Naive thymus-derived CD8-positive, alpha-beta T cell (primary cell): ENCODE measurements around the gene MRPL10. TPM values are rescaled to one million over a fixed set of nuclear protein-coding genes. Genes with fewer than 3 reads are reported as not detected.

Experiments used
- ATAC-seq, 2 donors: fragments of 150-1000 bp; cut with Tn5 transposase in 1 of 2; sonication (Bioruptor Pico), chemical (Tn5 transposase) in 1 of 2; 1 replicate in 1 of 2; 2 replicates in 1 of 2; pipeline ENCODE4 v1.10.0; 2021; ENCODE audit warnings: mild to moderate bottlenecking in 2 of 2, moderate library complexity in 2 of 2
- POLR2A ChIA-PET: fragments of 350-600 bp; sonication (Branson Sonifier 250); formaldehyde crosslinking; loops from one replicate; lab custom pipeline; 2021; ENCODE audit warnings: antibody characterized with exemption; lab: Charles Lee
- DNase-seq, 10 donors: peaks; one replicate each; pipeline versions ENCODE4 v3.0.0 to v3.0.0-alpha.2; 2020 to 2022
- H3K27ac Mint-ChIP-seq, 10 donors: one replicate each; pipeline ENCODE4 v1.8.0; 2020 to 2022; ENCODE audit warnings: mild to moderate bottlenecking in 10 of 10, mixed read lengths in 10 of 10, moderate library complexity in 4 of 10, inconsistent platforms in 1 of 10
- H3K27me3 Mint-ChIP-seq, 5 donors: one replicate each; pipeline ENCODE4 v1.8.0; 2021 to 2022; ENCODE audit warnings: mixed read lengths in 5 of 5
- H3K36me3 Mint-ChIP-seq, 3 donors: one replicate each; pipeline ENCODE4 v1.8.0; 2020 to 2022; ENCODE audit warnings: mixed read lengths in 3 of 3, mild to moderate bottlenecking in 2 of 3, inconsistent platforms in 1 of 3
- H3K4me1 Mint-ChIP-seq, 4 donors: one replicate each; pipeline ENCODE4 v1.8.0; 2021 to 2022; ENCODE audit warnings: mixed read lengths in 4 of 4
- H3K4me3 Mint-ChIP-seq, 10 donors: one replicate each; pipeline ENCODE4 v1.8.0; 2020 to 2022; ENCODE audit warnings: mild to moderate bottlenecking in 10 of 10, mixed read lengths in 10 of 10, moderate library complexity in 6 of 10, inconsistent platforms in 1 of 10
- H3K9me3 Mint-ChIP-seq, 9 donors: one replicate each; pipeline ENCODE4 v1.8.0; 2020 to 2022; ENCODE audit warnings: mixed read lengths in 9 of 9, mild to moderate bottlenecking in 3 of 9, inconsistent platforms in 1 of 9, moderate library complexity in 1 of 9
- polyA plus RNA-seq, 3 donors: library from polyadenylated mRNA; unstranded; fragments of 300-500 nt; fragmentation: Illumina TruSeq; gene quantifications; one replicate each; pipeline ENCODE4 v1.2.3, GENCODE V29; 2021
- total RNA-seq, 8 experiments: library from RNA in 2 of 8; stranded (reverse) in 2 of 8; gene quantifications; one replicate each; pipeline ENCODE4 v1.2.3 and lab custom pipeline; 2021 to 2026

The MRPL10 gene
- total and polyA plus RNA-seq, 5 experiments from 2014 or later, result 38.2 to 68.5 (median 38.3) TPM

DNA sequence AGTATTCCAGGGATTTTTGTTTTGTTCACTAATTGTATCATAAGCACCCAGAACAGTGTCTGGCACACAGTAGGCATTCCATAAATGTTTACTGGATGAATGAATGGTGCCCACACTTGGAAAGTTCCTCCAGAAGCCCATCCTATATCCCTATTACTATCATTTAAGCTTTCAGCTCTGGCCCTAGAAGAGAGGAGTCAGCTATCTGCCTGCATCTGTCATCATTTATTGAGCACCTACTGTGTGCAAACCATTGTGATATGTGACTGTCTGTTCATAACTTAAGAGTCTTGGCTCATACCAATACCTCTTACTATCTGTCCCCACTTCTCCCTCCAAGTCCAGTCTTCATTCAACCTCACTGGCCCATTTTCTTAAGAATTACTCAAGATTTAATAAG is 39.7 kb upstream of the MRPL10 start:
- POLR2A ChIA-PET, result no interaction called here
- Mint-ChIP-seq H3K27ac (peak overlapping the region in 1 of 10 donors; percentile 46), H3K4me3 (no peak overlapping the region), H3K9me3 (no peaks in the 10 kb centered on the region), H3K27me3 (peaks cover 17 to 64% (median 43%) of the 10 kb centered on the region in 5 donors), H3K4me1 (peaks cover 0 to 4% (median under 1%) of the 10 kb centered on the region in 4 donors), H3K36me3 (no peaks in the 10 kb centered on the region)
- no peak for DNase-seq
- no peak for ATAC-seq

GRCh38 chr17:47870056-47870455 is 38.7 kb upstream of the MRPL10 start:
- H3K27ac Mint-ChIP-seq, result peak overlapping the region in 2 of 10 donors; percentile 5 to 56
- POLR2A ChIA-PET, result interaction anchor here (1.3 kb wide), 1 partner anchor 25 kb away, joined by 4 read pairs; no protein-coding TSS in a partner anchor
- H3K36me3 Mint-ChIP-seq, result no peaks in the 10 kb centered on the region
- DNase-seq, result no peak
- no peaks in the 10 kb centered on the region for H3K9me3 Mint-ChIP-seq
- no peak for ATAC-seq
- H3K4me1 Mint-ChIP-seq, result peaks cover 0 to 5% (median 2%) of the 10 kb centered on the region in 4 donors
- H3K4me3 Mint-ChIP-seq, result no peak overlapping the region
- H3K27me3 Mint-ChIP-seq, result peaks cover 12 to 55% (median 35%) of the 10 kb centered on the region in 5 donors

GRCh38 chr17:47869114-47869513 is 37.8 kb upstream of the MRPL10 start:
- Mint-ChIP-seq H3K4me3 (no peak overlapping the region), H3K27ac (peak overlapping the region in 1 of 10 donors; percentile 24), H3K4me1 (peaks cover 0 to 10% (median 2%) of the 10 kb centered on the region in 4 donors), H3K36me3 (no peaks in the 10 kb centered on the region), H3K9me3 (no peaks in the 10 kb centered on the region), H3K27me3 (peaks cover 11 to 46% (median 31%) of the 10 kb centered on the region in 5 donors)
- ATAC-seq (no peak), DNase-seq (no peak)
- POLR2A ChIA-PET, result interaction anchor here (0.6 to 1.3 kb wide), 2 partner anchors 11 to 26 kb away, joined by 4 read pairs; no protein-coding TSS in a partner anchor

DNA sequence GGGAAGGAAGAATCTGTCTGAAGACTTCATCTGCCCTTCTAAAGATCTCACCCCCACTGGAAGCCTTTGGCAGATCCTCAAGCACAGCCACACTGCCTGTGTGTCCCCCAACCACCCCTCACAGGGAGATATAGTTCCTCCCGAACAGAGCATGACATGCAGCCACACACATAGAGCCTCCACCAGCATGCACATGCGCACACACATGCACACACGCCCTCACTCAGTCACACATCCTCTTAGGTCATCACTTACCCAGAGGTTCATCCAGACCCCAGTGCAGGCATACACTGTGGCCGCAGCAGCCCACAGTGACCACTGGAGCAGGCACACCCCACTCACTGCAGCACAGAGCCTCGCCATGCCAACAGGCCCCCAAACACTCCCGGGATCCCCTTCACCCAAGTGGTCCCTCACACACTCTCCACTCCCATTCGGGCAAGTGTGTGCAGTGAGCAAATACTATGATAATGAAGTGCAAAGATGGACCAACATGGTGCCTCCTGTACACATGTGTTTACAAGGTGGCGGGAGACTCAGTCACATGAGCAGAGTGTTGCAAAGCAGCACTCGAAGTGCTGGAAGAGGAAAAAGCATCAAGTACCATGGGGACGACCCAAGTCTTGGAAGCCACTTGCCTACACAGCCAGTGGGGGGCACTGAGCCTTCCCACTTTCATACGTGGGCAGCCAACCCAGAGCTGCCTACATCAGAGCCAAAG is 36.6 kb upstream of the MRPL10 start:
- DNase-seq (no peak), ATAC-seq (no peak)
- Mint-ChIP-seq H3K27ac (peak overlapping the region in 1 of 10 donors; percentile 89), H3K4me3 (no peak overlapping the region), H3K9me3 (no peaks in the 10 kb centered on the region), H3K4me1 (peaks cover 0 to 12% (median 3%) of the 10 kb centered on the region in 4 donors), H3K27me3 (peaks cover 8 to 37% (median 24%) of the 10 kb centered on the region in 5 donors), H3K36me3 (no peaks in the 10 kb centered on the region)
- POLR2A ChIA-PET, result no interaction called here

DNA sequence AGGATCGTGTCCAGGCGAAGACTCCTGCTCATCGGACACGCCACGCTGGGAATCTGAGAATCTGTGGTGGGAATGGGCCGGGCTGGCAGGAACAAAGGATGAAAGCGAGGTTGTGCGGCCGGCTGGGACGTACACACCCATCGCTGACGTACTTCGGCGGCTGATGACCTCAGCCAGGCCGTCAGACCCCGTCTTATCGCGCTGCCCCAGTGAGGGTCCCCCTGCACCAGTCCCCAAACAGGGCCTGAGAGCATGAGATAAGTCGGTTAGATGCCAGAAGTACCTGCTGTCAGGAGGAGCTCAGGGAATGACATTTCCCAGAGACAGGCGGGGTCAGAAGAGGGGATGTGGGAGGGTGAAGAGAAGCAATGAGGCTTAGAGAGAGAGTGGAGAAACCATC is 35.6 kb upstream of the MRPL10 start:
- Mint-ChIP-seq H3K27me3 (peaks cover 7 to 28% (median 22%) of the 10 kb centered on the region in 5 donors), H3K36me3 (no peaks in the 10 kb centered on the region), H3K27ac (no peak overlapping the region), H3K9me3 (no peaks in the 10 kb centered on the region), H3K4me1 (peaks cover 0 to 15% (median 3%) of the 10 kb centered on the region in 4 donors), H3K4me3 (no peak overlapping the region)
- POLR2A ChIA-PET, result no interaction called here
- ATAC-seq (no peak), DNase-seq (no peak)

GRCh38 chr17:47864791-47865216 is 33.5 kb upstream of the MRPL10 start:
- H3K27ac Mint-ChIP-seq, result peak overlapping the region in 2 of 10 donors; percentile 41 to 60
- DNase-seq, result no peak
- peaks cover 0 to 15% (median 2%) of the 10 kb centered on the region in 4 donors for H3K4me1 Mint-ChIP-seq
- no peak for ATAC-seq
- no peaks in the 10 kb centered on the region for H3K36me3 Mint-ChIP-seq
- POLR2A ChIA-PET, result interaction anchor here (0.5 to 2.3 kb wide), 2 partner anchors 12 to 31 kb away, joined by 4 to 7 read pairs; partner anchors contain the start of gene SP2
- peaks cover 2 to 14% (median 11%) of the 10 kb centered on the region in 5 donors for H3K27me3 Mint-ChIP-seq
- H3K4me3 Mint-ChIP-seq, result peak overlapping the region in 1 of 10 donors; percentile 30
- H3K9me3 Mint-ChIP-seq, result no peaks in the 10 kb centered on the region

DNA sequence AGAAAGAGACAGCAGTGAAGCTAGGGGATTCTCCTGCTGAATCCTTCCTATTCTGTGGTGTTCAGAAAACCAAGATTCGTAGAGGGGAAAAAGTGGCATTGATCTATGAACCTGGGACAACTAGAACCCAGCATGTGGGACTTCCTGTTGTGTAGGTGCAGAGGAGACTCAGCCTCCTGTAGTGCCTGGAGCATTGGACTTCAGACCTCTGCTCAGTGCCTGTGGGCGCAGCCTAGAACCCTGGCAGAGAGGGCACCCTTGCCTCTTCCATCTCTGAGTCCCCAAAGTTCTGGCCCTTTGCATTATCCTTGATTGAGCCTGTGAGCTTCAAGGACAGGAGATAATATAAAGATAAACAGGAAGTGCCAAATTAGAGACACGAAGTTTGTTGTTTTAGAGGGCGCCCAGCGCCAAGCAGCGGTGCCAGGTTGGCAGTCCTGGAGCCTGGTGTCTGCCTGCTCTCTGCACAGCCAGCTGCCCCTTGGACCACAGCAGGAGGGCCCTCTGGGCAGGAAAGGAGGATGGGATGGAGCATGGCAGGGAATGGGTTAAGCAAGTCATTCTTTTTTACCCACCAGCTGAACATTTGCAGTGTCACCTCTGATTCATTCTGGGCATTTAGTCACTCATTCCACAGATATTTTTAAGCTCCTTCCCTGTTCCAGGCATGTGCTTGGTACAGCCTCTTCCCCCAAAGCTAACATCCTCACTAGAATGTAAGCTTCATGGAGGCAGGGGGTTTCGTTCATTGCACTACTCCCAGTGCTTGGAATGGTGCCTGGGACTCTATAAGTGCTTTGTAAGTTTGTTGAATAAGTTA is 31.5 kb upstream of the MRPL10 start:
- DNase-seq (no peak), ATAC-seq (no peak)
- Mint-ChIP-seq H3K4me1 (peaks cover 0 to 15% (median 5%) of the 10 kb centered on the region in 4 donors), H3K9me3 (no peaks in the 10 kb centered on the region), H3K27me3 (peaks cover 4 to 16% (median 9%) of the 10 kb centered on the region in 5 donors), H3K4me3 (no peak overlapping the region), H3K27ac (no peak overlapping the region), H3K36me3 (no peaks in the 10 kb centered on the region)
- POLR2A ChIA-PET, result no interaction called here

DNA sequence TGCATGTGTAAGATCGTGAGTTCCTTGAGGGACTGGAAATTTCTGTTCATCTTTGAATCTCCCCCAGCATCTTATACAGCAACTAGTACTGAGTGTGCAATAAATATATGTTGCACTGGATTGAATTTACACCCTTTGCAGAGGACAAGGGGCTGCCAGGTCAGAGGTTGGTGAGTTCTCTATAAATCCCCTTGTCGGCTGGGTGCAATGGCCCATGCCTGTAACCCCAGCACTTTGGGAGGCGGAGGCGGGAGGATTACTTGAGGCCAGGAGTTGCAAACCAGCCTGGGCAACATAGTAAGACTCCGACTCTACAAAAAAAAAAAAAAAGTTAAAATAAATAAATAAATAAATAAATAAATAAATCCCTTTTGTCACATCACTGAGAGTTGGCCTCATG is 29.0 kb upstream of the MRPL10 start:
- DNase-seq (no peak), ATAC-seq (no peak)
- no peak overlapping the region for H3K27ac Mint-ChIP-seq
- H3K27me3 Mint-ChIP-seq, result peaks cover 4 to 31% (median 19%) of the 10 kb centered on the region in 5 donors
- H3K4me3 Mint-ChIP-seq, result no peak overlapping the region
- POLR2A ChIA-PET, result no interaction called here
- no peaks in the 10 kb centered on the region for H3K9me3 Mint-ChIP-seq
- H3K4me1 Mint-ChIP-seq, result peaks cover 0 to 15% (median 5%) of the 10 kb centered on the region in 4 donors
- H3K36me3 Mint-ChIP-seq, result no peaks in the 10 kb centered on the region

- POLR2A ChIA-PET, result interaction anchor here (0.6 kb wide), 1 partner anchor 11 kb away, joined by 4 read pairs; no protein-coding TSS in a partner anchor
- ATAC-seq (no peak), DNase-seq (no peak)
- Mint-ChIP-seq H3K27me3 (peaks cover 27 to 56% (median 41%) of the 10 kb centered on the region in 5 donors), H3K27ac (peak overlapping the region in 1 of 10 donors; percentile 41), H3K4me1 (peaks cover 0 to 8% (median 4%) of the 10 kb centered on the region in 4 donors), H3K36me3 (no peaks in the 10 kb centered on the region), H3K4me3 (no peak overlapping the region), H3K9me3 (no peaks in the 10 kb centered on the region)
Observed at GRCh38 chr17:47857551-47858455, 26.5 kb upstream of the MRPL10 start.

DNA sequence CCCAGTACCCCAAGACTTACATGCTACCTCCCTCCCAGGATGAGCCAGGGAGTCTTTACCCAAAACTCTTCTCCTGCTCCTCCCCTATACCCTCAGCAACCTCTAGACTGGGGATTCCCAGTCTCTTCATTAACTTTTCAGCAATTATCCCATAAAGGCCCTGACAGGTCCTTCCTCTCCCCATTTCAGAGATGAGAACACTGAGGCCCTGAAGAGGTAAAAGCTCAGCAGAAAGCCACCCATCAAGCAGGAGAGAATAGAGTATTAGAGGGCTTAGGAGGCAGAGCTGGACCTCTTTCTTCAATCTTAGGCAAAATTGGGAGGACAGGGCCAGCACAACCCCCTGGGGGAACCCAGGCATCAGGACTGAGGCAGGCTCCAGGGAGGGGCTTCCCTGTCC is 25.5 kb upstream of the MRPL10 start:
- H3K36me3 Mint-ChIP-seq, result no peaks in the 10 kb centered on the region

GRCh38 chr17:47855737-47856136 is 24.4 kb upstream of the MRPL10 start:
- Mint-ChIP-seq H3K36me3 (no peaks in the 10 kb centered on the region), H3K4me3 (no peak overlapping the region), H3K27ac (no peak overlapping the region)

More for the DNA sequence above, 25.5 kb upstream of the MRPL10 start:
- peaks cover 7 to 17% (median 10%) of the 10 kb centered on the region in 4 donors for H3K4me1 Mint-ChIP-seq
- no peak for DNase-seq
- POLR2A ChIA-PET, result interaction anchor here (0.6 kb wide), 1 partner anchor 8 kb away, joined by 3 read pairs; no protein-coding TSS in a partner anchor
- no peaks in the 10 kb centered on the region for H3K9me3 Mint-ChIP-seq
- H3K27me3 Mint-ChIP-seq, result peaks cover 35 to 66% (median 50%) of the 10 kb centered on the region in 5 donors
- peak overlapping the region in 1 of 10 donors; percentile 43 for H3K27ac Mint-ChIP-seq
- H3K4me3 Mint-ChIP-seq, result no peak overlapping the region
- ATAC-seq, result no peak

More at GRCh38 chr17:47855737-47856136, 24.4 kb upstream of the MRPL10 start:
- POLR2A ChIA-PET, result interaction anchor here (1.3 kb wide), 1 partner anchor 39 kb away, joined by 3 read pairs; no protein-coding TSS in a partner anchor
- Mint-ChIP-seq H3K9me3 (no peaks in the 10 kb centered on the region), H3K4me1 (peaks cover 10 to 22% (median 11%) of the 10 kb centered on the region in 4 donors), H3K27me3 (peaks cover 36 to 75% (median 55%) of the 10 kb centered on the region in 5 donors)
- ATAC-seq (no peak), DNase-seq (no peak)
